ENCODE measurements around the gene RASGRP3. TPM values are rescaled to one million over a fixed set of nuclear protein-coding genes. Genes with fewer than 3 reads are reported as not detected.

Gene RASGRP3
- total and polyA plus RNA-seq, 2 donors (not counting 1 experiment from before 2014, with no cell fraction given), result 0.50 to 6.1 TPM

GRCh38 chr2:33448220-33448899 is 28.1 kb upstream of the RASGRP3 start:
- Histone ChIP-seq H3K4me1 (ENCODE audit: control insufficient read depth, extremely low read depth, insufficient read depth, low read length) (no peaks in the 10 kb centered on the region), H3K9ac (ENCODE audit: insufficient read depth, low read length) (no peak overlapping the region), H3K9me3 (ENCODE audit: control insufficient read depth, insufficient read depth, low read depth, low read length) (no peaks in the 10 kb centered on the region), H3K79me2 (ENCODE audit: control insufficient read depth, insufficient read depth, low read length) (no peaks in the 10 kb centered on the region), H3K4me2 (ENCODE audit: extremely low read depth, insufficient read depth, low read length) (no peak overlapping the region), H3K27me3 (ENCODE audit: control insufficient read depth, insufficient read depth, low read length) (no peaks in the 10 kb centered on the region), H3K4me3 (replicated peaks in 1 of 4; ENCODE audit: control extremely low read depth in 1 of 4, insufficient read depth in 1 of 4, low read depth in 3 of 4, low read length in 4 of 4) (no peak overlapping the region), H4K20me1 (ENCODE audit: control insufficient read depth, extremely low read depth, insufficient read depth, low read length) (no peaks in the 10 kb centered on the region), H2AFZ (ENCODE audit: low read length) (no peak overlapping the region), H3K36me3 (ENCODE audit: control insufficient read depth, insufficient read depth, low read length) (no peaks in the 10 kb centered on the region), H3K27ac (ENCODE audit: insufficient read depth, low read length) (no peak overlapping the region)
- TF ChIP-seq EZH2 (IDR thresholded peaks at IDR 0.05; ENCODE audit: low read length, missing control alignments), result no peak
- TF ChIP-seq, protein P1, sequence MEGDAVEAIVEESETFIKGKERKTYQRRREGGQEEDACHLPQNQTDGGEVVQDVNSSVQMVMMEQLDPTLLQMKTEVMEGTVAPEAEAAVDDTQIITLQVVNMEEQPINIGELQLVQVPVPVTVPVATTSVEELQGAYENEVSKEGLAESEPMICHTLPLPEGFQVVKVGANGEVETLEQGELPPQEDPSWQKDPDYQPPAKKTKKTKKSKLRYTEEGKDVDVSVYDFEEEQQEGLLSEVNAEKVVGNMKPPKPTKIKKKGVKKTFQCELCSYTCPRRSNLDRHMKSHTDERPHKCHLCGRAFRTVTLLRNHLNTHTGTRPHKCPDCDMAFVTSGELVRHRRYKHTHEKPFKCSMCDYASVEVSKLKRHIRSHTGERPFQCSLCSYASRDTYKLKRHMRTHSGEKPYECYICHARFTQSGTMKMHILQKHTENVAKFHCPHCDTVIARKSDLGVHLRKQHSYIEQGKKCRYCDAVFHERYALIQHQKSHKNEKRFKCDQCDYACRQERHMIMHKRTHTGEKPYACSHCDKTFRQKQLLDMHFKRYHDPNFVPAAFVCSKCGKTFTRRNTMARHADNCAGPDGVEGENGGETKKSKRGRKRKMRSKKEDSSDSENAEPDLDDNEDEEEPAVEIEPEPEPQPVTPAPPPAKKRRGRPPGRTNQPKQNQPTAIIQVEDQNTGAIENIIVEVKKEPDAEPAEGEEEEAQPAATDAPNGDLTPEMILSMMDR (conservative IDR thresholded peaks at IDR 0.05 in 1 of 2, IDR thresholded peaks at IDR 0.05 in 1 of 2; ENCODE audit: low read depth in 1 of 2, low read length in 2 of 2), result no peak
- no peak for DNase-seq (ENCODE audit: low read depth in 2 of 2)

- Histone ChIP-seq H3K9ac (ENCODE audit: insufficient read depth, low read length) (no peak overlapping the region), H3K27me3 (ENCODE audit: control insufficient read depth, insufficient read depth, low read length) (no peaks in the 10 kb centered on the region), H3K9me3 (ENCODE audit: control insufficient read depth, insufficient read depth, low read depth, low read length) (no peaks in the 10 kb centered on the region), H3K36me3 (ENCODE audit: control insufficient read depth, insufficient read depth, low read length) (no peaks in the 10 kb centered on the region), H3K4me1 (ENCODE audit: control insufficient read depth, extremely low read depth, insufficient read depth, low read length) (no peaks in the 10 kb centered on the region), H3K79me2 (ENCODE audit: control insufficient read depth, insufficient read depth, low read length) (no peaks in the 10 kb centered on the region), H4K20me1 (ENCODE audit: control insufficient read depth, extremely low read depth, insufficient read depth, low read length) (no peaks in the 10 kb centered on the region), H3K4me3 (replicated peaks in 1 of 4; ENCODE audit: control extremely low read depth in 1 of 4, insufficient read depth in 1 of 4, low read depth in 3 of 4, low read length in 4 of 4) (no peak overlapping the region), H3K4me2 (ENCODE audit: extremely low read depth, insufficient read depth, low read length) (no peak overlapping the region), H3K27ac (ENCODE audit: insufficient read depth, low read length) (no peak overlapping the region), H2AFZ (ENCODE audit: low read length) (no peak overlapping the region)
- DNase-seq (ENCODE audit: low read depth in 2 of 2), result no peak
- TF ChIP-seq, protein P1 (conservative IDR thresholded peaks at IDR 0.05 in 1 of 2, IDR thresholded peaks at IDR 0.05 in 1 of 2; ENCODE audit: low read depth in 1 of 2, low read length in 2 of 2), result no peak
- no peak for TF ChIP-seq EZH2 (IDR thresholded peaks at IDR 0.05; ENCODE audit: low read length, missing control alignments)
Measured at GRCh38 chr2:33451214-33451613, 25.2 kb upstream of the RASGRP3 start.

DNA sequence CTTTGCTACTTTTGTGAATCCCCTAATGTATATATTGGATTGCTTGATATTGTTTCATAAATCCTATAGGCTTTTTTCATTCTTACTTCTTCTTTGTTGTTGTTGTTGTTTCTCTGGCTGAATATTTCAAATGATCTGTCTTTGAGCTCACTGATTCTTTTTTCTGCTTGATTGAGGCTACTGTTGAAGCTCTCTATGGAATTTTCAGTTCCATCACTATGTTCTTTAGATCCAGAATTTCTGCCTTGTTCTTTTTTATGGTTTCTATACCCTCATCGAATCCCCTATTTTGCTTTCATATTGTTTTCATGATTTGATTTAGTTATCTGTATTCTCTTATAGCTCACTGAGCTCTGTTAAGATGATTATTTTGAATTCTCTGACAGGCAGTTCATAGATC is 24.6 kb upstream of the RASGRP3 start:
- Histone ChIP-seq H2AFZ (ENCODE audit: low read length) (no peak overlapping the region), H3K79me2 (ENCODE audit: control insufficient read depth, insufficient read depth, low read length) (no peaks in the 10 kb centered on the region), H3K4me1 (ENCODE audit: control insufficient read depth, extremely low read depth, insufficient read depth, low read length) (no peaks in the 10 kb centered on the region), H4K20me1 (ENCODE audit: control insufficient read depth, extremely low read depth, insufficient read depth, low read length) (no peaks in the 10 kb centered on the region), H3K9ac (ENCODE audit: insufficient read depth, low read length) (no peak overlapping the region), H3K27ac (ENCODE audit: insufficient read depth, low read length) (no peak overlapping the region), H3K4me3 (replicated peaks in 1 of 4; ENCODE audit: control extremely low read depth in 1 of 4, insufficient read depth in 1 of 4, low read depth in 3 of 4, low read length in 4 of 4) (no peak overlapping the region), H3K36me3 (ENCODE audit: control insufficient read depth, insufficient read depth, low read length) (no peaks in the 10 kb centered on the region), H3K4me2 (ENCODE audit: extremely low read depth, insufficient read depth, low read length) (no peak overlapping the region), H3K9me3 (ENCODE audit: control insufficient read depth, insufficient read depth, low read depth, low read length) (no peaks in the 10 kb centered on the region), H3K27me3 (ENCODE audit: control insufficient read depth, insufficient read depth, low read length) (no peaks in the 10 kb centered on the region)
- TF ChIP-seq, protein P1 (conservative IDR thresholded peaks at IDR 0.05 in 1 of 2, IDR thresholded peaks at IDR 0.05 in 1 of 2; ENCODE audit: low read depth in 1 of 2, low read length in 2 of 2), result no peak
- TF ChIP-seq EZH2 (IDR thresholded peaks at IDR 0.05; ENCODE audit: low read length, missing control alignments), result no peak
- DNase-seq (ENCODE audit: low read depth in 2 of 2), result no peak

All from fibroblast of lung (primary cell).